K562 (cell line): ENCODE results near the gene LRRC61. TPM values are rescaled to one million over a fixed set of nuclear protein-coding genes. Genes with fewer than 3 reads are reported as not detected.

Experiments
- ATAC-seq: fragments of 200-7000 bp; cut with Tn5 transposase; 3 replicates; pipeline ENCODE4 v1.9.1; 2020; ENCODE audit warnings: moderate library complexity
- BruUV-seq: library from RNA; stranded (reverse); fragments of 400-500 nt; replicated peaks from 2 replicates; lab custom pipeline; 2021; lab: Mats Ljungman, UMichigan
- CTCF ChIA-PET: fragments of 300-600 bp; formaldehyde crosslinking; extraction: SDS; loops from one replicate; lab custom pipeline; 2021; ENCODE audit warnings: low intra/inter-chr PET ratio; lab: Yijun Ruan, JAX
- POLR2A ChIA-PET: fragments of 300-600, 350-650 bp; sonication (Branson Sonifier 250); formaldehyde crosslinking; extraction: SDS; loops from one replicate; lab custom pipeline; 2021; ENCODE audit warnings: antibody characterized with exemption, inconsistent platforms; lab: Yijun Ruan, JAX
- DNase-seq, 4 experiments: peaks; one replicate each; pipeline versions ENCODE4 v3.0.0 to v3.0.0-alpha.2; 2011 to 2018; ENCODE audit warnings: low spot score in 3 of 4, mixed read lengths in 3 of 4; ENCODE audit errors: extremely low read depth in 1 of 4
- FAIRE-seq: peaks from 2 replicates; lab custom pipeline; 2011; peaks lifted over from hg19 to GRCh38; lab: Jason Lieb, UNC
- H2AFZ ChIP-seq: 2 replicates; pipeline ENCODE4 v1.6.0; 2011; ENCODE audit warnings: low read depth, low read length, control low read depth, inconsistent platforms
- H3K27ac ChIP-seq: fragments of 200-600 bp; 3 replicates; pipeline ENCODE4 v1.8.0; 2011; ENCODE audit warnings: low read depth, mild to moderate bottlenecking, control low read depth, inconsistent platforms, low read length, moderate library complexity, mixed read lengths; ENCODE audit errors: extremely low read depth
- H3K27me3 ChIP-seq, 2 experiments: fragments of 300-600 bp in 1 of 2; 2 replicates in 1 of 2; 3 replicates in 1 of 2; pipeline versions ENCODE4 v1.6.0 to v1.8.0; 2011; ENCODE audit warnings: inconsistent platforms in 2 of 2, low read length in 2 of 2, mild to moderate bottlenecking in 1 of 2, mixed read lengths in 1 of 2, moderate library complexity in 1 of 2; ENCODE audit not compliant: control insufficient read depth in 2 of 2, insufficient read depth in 2 of 2
- H3K36me3 ChIP-seq: fragments of 300-600 bp; 3 replicates; pipeline ENCODE4 v1.8.0; 2011; ENCODE audit warnings: mild to moderate bottlenecking, low read length, inconsistent platforms; ENCODE audit not compliant: control insufficient read depth, insufficient read depth
- H3K4me1 ChIP-seq, 2 experiments: fragments of 200-600 bp in 1 of 2; replicated peaks in 1 of 2; 2 replicates in 1 of 2; 3 replicates in 1 of 2; pipeline versions ENCODE4 v1.5.1 to v1.8.0; 2011; ENCODE audit warnings: inconsistent platforms in 2 of 2, low read length in 2 of 2, mild to moderate bottlenecking in 1 of 2, mixed read lengths in 1 of 2, moderate library complexity in 1 of 2; ENCODE audit not compliant: control insufficient read depth in 2 of 2, insufficient read depth in 2 of 2
- H3K4me2 ChIP-seq: 2 replicates; pipeline ENCODE4 v1.6.1; 2011; ENCODE audit warnings: low read length, control low read depth, inconsistent platforms, mixed read lengths; ENCODE audit not compliant: insufficient read depth
- H3K4me3 ChIP-seq: fragments of 200-600 bp; sonication (generic), shearing (Covaris generic); 2 replicates; pipeline ENCODE4 v1.5.1; 2016; ENCODE audit warnings: control low read depth, inconsistent platforms
- H3K79me2 ChIP-seq: fragments of 200-600 bp; 3 replicates; pipeline ENCODE4 v1.8.0; 2011; ENCODE audit warnings: low read length, inconsistent platforms; ENCODE audit not compliant: control insufficient read depth, insufficient read depth
- H3K9ac ChIP-seq, 2 experiments: 2 replicates each; pipeline versions ENCODE4 v1.6.0 to v1.6.1; 2011; ENCODE audit warnings: low read depth in 2 of 2, low read length in 2 of 2, control low read depth in 1 of 2, inconsistent platforms in 1 of 2, mild to moderate bottlenecking in 1 of 2, mixed read lengths in 1 of 2; ENCODE audit not compliant: insufficient read depth in 1 of 2
- H3K9me1 ChIP-seq: one replicate; pipeline ENCODE4 v1.6.0; 2011; ENCODE audit warnings: inconsistent platforms, mild to moderate bottlenecking, low read length, moderate library complexity; ENCODE audit not compliant: control insufficient read depth, insufficient read depth
- H3K9me3 ChIP-seq: replicated peaks from 2 replicates; pipeline ENCODE4 v1.5.1; 2011; ENCODE audit warnings: low read depth, low read length, inconsistent platforms; ENCODE audit not compliant: control insufficient read depth, insufficient read depth
- H4K20me1 ChIP-seq: replicated peaks from 2 replicates; pipeline ENCODE4 v1.6.1; 2011; ENCODE audit warnings: low read length, inconsistent platforms, mixed read lengths; ENCODE audit not compliant: control insufficient read depth, insufficient read depth
- ATF4 ChIP-seq: fragments of 450-650 bp; formaldehyde crosslinking; IDR thresholded peaks from 2 replicates; pipeline ENCODE4 v1.4.0; 2022; ENCODE audit warnings: mild to moderate bottlenecking, moderate library complexity
- DACH1 ChIP-seq: fragments of 450-650 bp; IDR thresholded peaks from 2 replicates; pipeline ENCODE4 v1.6.1; 2018; ENCODE audit not compliant: partially characterized antibody
- FOS ChIP-seq: IDR thresholded peaks from 3 replicates; pipeline ENCODE4 v1.6.1; 2011; ENCODE audit not compliant: insufficient read length; ENCODE audit errors: extremely low read depth
- RBM17 ChIP-seq: fragments of 200-400 bp; formaldehyde crosslinking; IDR thresholded peaks from 2 replicates; pipeline ENCODE4 v1.6.1; 2017; ENCODE audit warnings: low read depth, mild to moderate bottlenecking, low read length, borderline replicate concordance
- SIRT6 ChIP-seq: IDR thresholded peaks from one replicate; pipeline ENCODE4 v1.6.1; 2012; ENCODE audit warnings: low read depth, mild to moderate bottlenecking, control low read depth, inconsistent platforms, low read length, moderate library complexity
- SMAD1 ChIP-seq: fragments of 150-350 bp; IDR thresholded peaks from 2 replicates; pipeline ENCODE4 v1.6.1; 2014; ENCODE audit warnings: low read length, low read depth; ENCODE audit not compliant: partially characterized antibody
- ZBTB40 ChIP-seq, 2 experiments: fragments of 450-650 bp in 1 of 2; sonication (generic) in 1 of 2; formaldehyde crosslinking in 1 of 2; IDR thresholded peaks; 2 replicates each; pipeline versions ENCODE4 v1.7.1 to v1.9.0; 2016 to 2022; ENCODE audit warnings: inconsistent platforms in 1 of 2, mild to moderate bottlenecking in 1 of 2, missing genetic modification reagents in 1 of 2
- ZNF165 ChIP-seq: fragments of 250-450 bp; sonication (Bioruptor Pico); IDR thresholded peaks from 2 replicates; pipeline ENCODE4 v1.4.0; 2020; ENCODE audit warnings: borderline replicate concordance
- ZNF384 ChIP-seq: IDR thresholded peaks from 2 replicates; pipeline ENCODE4 v1.6.1; 2012; ENCODE audit warnings: low read depth, low read length, improper control_type of control experiment
- ZNF431 ChIP-seq: sonication (generic); formaldehyde crosslinking; IDR thresholded peaks from 2 replicates; pipeline ENCODE4 v1.8.0; 2022; ENCODE audit warnings: mild to moderate bottlenecking, missing genetic modification reagents
- ZNF785 ChIP-seq: fragments of 250-450 bp; sonication (Bioruptor Pico); IDR thresholded peaks from 2 replicates; pipeline ENCODE4 v1.4.0; 2020; ENCODE audit warnings: mild to moderate bottlenecking
- WGBS: fragments of 100-300 bp; shearing (Covaris generic); methylation state at CpG from one replicate; pipeline ENCODE4 v1.1.6; 2016; ENCODE audit warnings: low coverage, mixed read lengths; ENCODE audit not compliant: insufficient coverage; ENCODE audit errors: missing lambda C conversion rate; 5-methylcytosine and 5-hydroxymethylcytosine counted together
- in situ Hi-C: fragments of 300-500 bp; cut with MboI; formaldehyde crosslinking; loops from 4 replicates; pipeline ENCODE4 v1.15.0; 2018; ENCODE audit warnings: inconsistent platforms, mixed read lengths
- intact Hi-C: fragments of 100-400 bp; cut with micrococcal nuclease; formaldehyde crosslinking; loops from 2 replicates; pipeline ENCODE4 v1.14.2; 2022
- polyA plus RNA-seq, 8 experiments: library from polyadenylated mRNA; depleted of rRNA in 4 of 8; stranded (reverse) in 5 of 8; unstranded in 3 of 8; fragments of >200 nt; fragmentation: Nextera tagmentation in 2 of 8; fragmentation: Illumina TruSeq in 1 of 8; extraction: Ambion mirVana in 2 of 8; extraction: Trizol in 1 of 8; gene quantifications; 2 replicates each; pipeline versions ENCODE4 v1.2.1 to v1.2.3, GENCODE V29; 2011 to 2014; ENCODE audit warnings: inconsistent platforms in 1 of 8, missing spikeins in 1 of 8
- total RNA-seq, 7 experiments: library from RNA; depleted of rRNA in 6 of 7; stranded (reverse); fragments of >200 nt in 6 of 7; fragmentation: Illumina TruSeq in 2 of 7; extraction: Trizol in 2 of 7; gene quantifications; 2 replicates each; pipeline versions ENCODE4 v1.2.1 to v1.2.3, GENCODE V29; 2011 to 2021; ENCODE audit warnings: low replicate concordance in 1 of 7

The LRRC61 gene
- total and polyA plus RNA-seq, 9 of the 15 experiments (the other 6 are each of a cell fraction or from before 2014, with no cell fraction given): 1.3 to 55.2 (median 35.2) TPM

GRCh38 chr7:150358433-150358832 lies 35.3 kb downstream of the LRRC61 start:
- Histone ChIP-seq H3K79me2 (no peaks in the 10 kb centered on the region), H3K36me3 (no peaks in the 10 kb centered on the region), H3K4me1 (peaks cover 30 to 33% of the 10 kb centered on the region in 2 experiments; a peak in 4 of 5 replicates), H3K9ac (no peak overlapping the region), H4K20me1 (no peaks in the 10 kb centered on the region), H3K9me3 (no peaks in the 10 kb centered on the region), H3K27me3 (no peaks in the 10 kb centered on the region; a peak in 1 of 5 replicates), H3K4me3 (no peak overlapping the region), H3K9me1 (peaks cover 5% of the 10 kb centered on the region), H3K4me2 (no peak overlapping the region), H3K27ac (no peak overlapping the region), H2AFZ (peak overlapping the region; percentile 48; the same call in 1 of the 2 replicates)
- WGBS: 77% methylated on average over 4 of the region's 4 CpGs
- intact Hi-C loops: loop anchor here (10.0 kb wide), 1 partner anchor 396 kb away; no protein-coding TSS in a partner anchor
- ChIA-PET CTCF (interaction anchor here (0.9 kb wide), 1 partner anchor 60 kb away, joined by 4 read pairs; no protein-coding TSS in a partner anchor), POLR2A (interaction anchor here (0.6 to 1.2 kb wide), 4 partner anchors 9 to 28 kb away, joined by 3 to 9 read pairs (median 3); partner anchors contain the start of gene REPIN1)
- no peak for DNase-seq
- ATAC-seq: 0 out of 3 replicates have a peak, but pooled peaks have one; percentile 3
- in situ Hi-C loops: no loop called here
- no peak for FAIRE-seq
- no TSS peak for BruUV-seq
- TF ChIP-seq ZNF785 (CRISPR knock-in tag): no peak
- TF ChIP-seq ZNF384: 0 out of 2 replicates have a peak, but pooled peaks have one; percentile 11
- TF ChIP-seq FOS: no peak
- TF ChIP-seq ZNF431 (CRISPR knock-in tag): peak; percentile 25; the same call in 1 of the 2 replicates
- no peak for TF ChIP-seq DACH1
- TF ChIP-seq ZBTB40 (IDR thresholded peaks at IDR 0.05): no peak
- TF ChIP-seq ZBTB40 (CRISPR knock-in tag; IDR thresholded peaks at IDR 0.05): no peak
- TF ChIP-seq ZNF165 (CRISPR knock-in tag): no peak
- TF ChIP-seq ATF4: no peak
- no peak for TF ChIP-seq RBM17
- TF ChIP-seq SMAD1: no peak
- no peak for TF ChIP-seq SIRT6
